NCI-H1417 (cell line): ENCODE measurements around the gene NT5C2.
A peak's percentile ranks its signal among the peaks of the same experiment; 100 is the strongest.
"Not testable (repeated sequence)": the region's sequence is repeated elsewhere in the genome, so short reads cannot be mapped to it uniquely, and the experiment has no call there.

ENCODE experiments used
- DNase-seq, 3 experiments: peaks; one replicate each; lab custom pipeline; 2025; lab: John Stamatoyannopoulos, UW

NT5C2 gene

GRCh38 chr10:103163766-103164403, 29.2 kb downstream of the NT5C2 start:
- DNase-seq = not testable (repeated sequence)

- no peak for DNase-seq
Measured at GRCh38 chr10:103157246-103157645, 35.8 kb downstream of the NT5C2 start.

- DNase-seq = peak in 1 of 3 experiments; percentile 8
Measured at GRCh38 chr10:103155471-103156085, 37.5 kb downstream of the NT5C2 start.

GRCh38 chr10:103154521-103155299, 38.4 kb downstream of the NT5C2 start:
- DNase-seq = peak in 1 of 3 experiments; percentile 15

- DNase-seq = peak in 2 of 3 experiments; percentile 8 to 63
Measured at GRCh38 chr10:103153302-103154197, 39.5 kb downstream of the NT5C2 start.

- DNase-seq = no peak
Measured at GRCh38 chr10:103149991-103150622, 43.0 kb downstream of the NT5C2 start.

- no peak for DNase-seq
Measured at GRCh38 chr10:103147645-103148044, 45.4 kb downstream of the NT5C2 start.

GRCh38 chr10:103145860-103146466, 47.1 kb downstream of the NT5C2 start:
- DNase-seq = no peak

GRCh38 chr10:103145046-103145445, 48.0 kb downstream of the NT5C2 start:
- no peak for DNase-seq

- no peak for DNase-seq
Measured at GRCh38 chr10:103144041-103144440, 49.0 kb downstream of the NT5C2 start.

- DNase-seq = not testable (repeated sequence)
Measured at GRCh38 chr10:103143641-103144040, 49.4 kb downstream of the NT5C2 start.

- DNase-seq = no peak
Measured at GRCh38 chr10:103141950-103142349, 51.1 kb downstream of the NT5C2 start.

GRCh38 chr10:103140469-103140868, 52.6 kb downstream of the NT5C2 start:
- peak in 1 of 3 experiments; percentile 1 for DNase-seq

- DNase-seq = no peak
Measured at GRCh38 chr10:103139803-103140202, 53.3 kb downstream of the NT5C2 start.

- DNase-seq = not testable (repeated sequence)
Measured at GRCh38 chr10:103135168-103135567, 57.9 kb downstream of the NT5C2 start.

GRCh38 chr10:103130910-103131309, 62.2 kb downstream of the NT5C2 start:
- DNase-seq = no peak

GRCh38 chr10:103130180-103130579, 62.9 kb downstream of the NT5C2 start:
- DNase-seq = not testable (repeated sequence)

- no peak for DNase-seq
Measured at GRCh38 chr10:103127241-103127640, 65.8 kb downstream of the NT5C2 start.

GRCh38 chr10:103125323-103126267, 67.5 kb downstream of the NT5C2 start:
- DNase-seq = no peak
